ENCODE measurements around the gene DNAH8. TPM values are rescaled to one million over a fixed set of nuclear protein-coding genes. Genes with fewer than 3 reads are reported as not detected.

Gene DNAH8
- total RNA-seq, 1 experiment from 2014 or later = not detected

GRCh38 chr6:39051399-39052122 lies 336.4 kb downstream of the DNAH8 start (continued):
- TF ChIP-seq ZBTB33 (IDR thresholded peaks at IDR 0.05; ENCODE audit: extremely low read depth, insufficient replicate concordance, low read length) (no peak), RAD21 (IDR thresholded peaks at IDR 0.05; ENCODE audit: low read depth) (no peak), FOSL1 (IDR thresholded peaks at IDR 0.05; ENCODE audit: low read depth) (no peak)

GRCh38 chr6:39053016-39053624 lies 338.0 kb downstream of the DNAH8 start:
- DNase-seq (ENCODE audit: low read depth, low spot score) (no peak), ATAC-seq (no peak)
- ChIA-PET RAD21 (ENCODE audit: low non-redundant PET in 1 of 2, low total read pairs in 2 of 2, uncharacterized antibody in 2 of 2, unreplicated experiment in 2 of 2) (no interaction called here), POLR2A (no interaction called here), CTCF (no interaction called here)
- no peaks in the 10 kb centered on the region for H3K79me2 ChIP-seq (ENCODE audit: insufficient read depth, low read length)
- no peak overlapping the region for H3K4me2 ChIP-seq (ENCODE audit: low read length)
- H2AFZ ChIP-seq (ENCODE audit: low read depth, low read length, poor library complexity, severe bottlenecking) = no peak overlapping the region
- H3K27me3 ChIP-seq (ENCODE audit: insufficient read depth, low read length) = peaks cover 19% of the 10 kb centered on the region
- H3K4me1 ChIP-seq (ENCODE audit: control insufficient read depth in 1 of 2, insufficient read depth in 2 of 2, low read length in 2 of 2) = no peaks in the 10 kb centered on the region
- H3K9ac ChIP-seq (ENCODE audit: low read length) = no peak overlapping the region
- no peaks in the 10 kb centered on the region for H3K36me3 ChIP-seq (ENCODE audit: control insufficient read depth in 1 of 2, insufficient read depth in 2 of 2, low read length in 2 of 2)
- no peaks in the 10 kb centered on the region for H3K9me2 ChIP-seq (ENCODE audit: insufficient read depth)
- H3K9me3 ChIP-seq (ENCODE audit: control insufficient read depth in 1 of 2, insufficient read depth in 1 of 2, low read depth in 1 of 2, low read length in 2 of 2) = no peaks in the 10 kb centered on the region
- H3K27ac ChIP-seq (ENCODE audit: low read depth, low read length) = no peak overlapping the region
- H3K4me3 ChIP-seq (replicated peaks in 1 of 2; ENCODE audit: low read depth in 1 of 2, low read length in 2 of 2) = no peak overlapping the region
- intact Hi-C loops (cut with micrococcal nuclease) = no loop called here
- H4K20me1 ChIP-seq (ENCODE audit: insufficient read depth) = no peaks in the 10 kb centered on the region
- BruUV-seq (replicated peaks) = no TSS peak
- no peak for TF ChIP-seq ATF3 (IDR thresholded peaks at IDR 0.05)
- TF ChIP-seq FOSL1 (IDR thresholded peaks at IDR 0.05; ENCODE audit: low read depth) = no peak
- TF ChIP-seq CBX3 (IDR thresholded peaks at IDR 0.05; ENCODE audit: low read depth) = no peak
- TF ChIP-seq JUND (IDR thresholded peaks at IDR 0.05) = no peak
- TF ChIP-seq SRF (IDR thresholded peaks at IDR 0.05; ENCODE audit: low read depth) = no peak
- TF ChIP-seq EZH2phosphoT487 (IDR thresholded peaks at IDR 0.05; ENCODE audit: borderline replicate concordance) = no peak
- no peak for TF ChIP-seq SIN3A (IDR thresholded peaks at IDR 0.05; ENCODE audit: low read depth)
- TF ChIP-seq ZNF274 (IDR thresholded peaks at IDR 0.05; ENCODE audit: low read depth, low read length) = no peak
- TF ChIP-seq ZBTB33 (IDR thresholded peaks at IDR 0.05; ENCODE audit: extremely low read depth, insufficient replicate concordance, low read length) = no peak
- no peak for TF ChIP-seq SP1 (IDR thresholded peaks at IDR 0.05; ENCODE audit: low read depth)
- TF ChIP-seq EZH2 (IDR thresholded peaks at IDR 0.05) = no peak
- no peak for TF ChIP-seq RAD21 (IDR thresholded peaks at IDR 0.05; ENCODE audit: low read depth)
- no peak for TF ChIP-seq CTCF (IDR thresholded peaks at IDR 0.05 in 2 of 3, conservative IDR thresholded peaks at IDR 0.05 in 1 of 3; ENCODE audit: borderline replicate concordance in 1 of 3, insufficient read depth in 1 of 3, low read depth in 2 of 3, low read length in 2 of 3)
- TF ChIP-seq ZFX (IDR thresholded peaks at IDR 0.05) = no peak
- TF ChIP-seq MAX (IDR thresholded peaks at IDR 0.05) = no peak
- TF ChIP-seq POLR2A (IDR thresholded peaks at IDR 0.05; ENCODE audit: borderline replicate concordance, extremely low read depth, insufficient read depth, insufficient read length) = no peak
